AG09309 (cell line): ENCODE results near the gene ANKFY1.
A peak's percentile ranks its signal among the peaks of the same experiment; 100 is the strongest.

Experiments used
- DNase-seq: peaks from one replicate; pipeline ENCODE4 v3.0.0-alpha.2; 2010; ENCODE audit warnings: low read depth
- H3K4me3 ChIP-seq: 2 replicates; pipeline ENCODE4 v1.5.1; 2011; ENCODE audit warnings: mild to moderate bottlenecking, low read depth, low read length, moderate library complexity; ENCODE audit not compliant: control insufficient read depth
- CTCF ChIP-seq: IDR thresholded peaks from 2 replicates; pipeline ENCODE4 v1.5.1; 2011; ENCODE audit warnings: mild to moderate bottlenecking, low read depth, low read length, inconsistent platforms; ENCODE audit not compliant: insufficient read depth, control insufficient read depth; ENCODE audit errors: missing control alignments

Gene ANKFY1

GRCh38 chr17:4263282-4264215, at the start of gene ANKFY1:
ANKFY1 (minus strand) TSS chr17:4263979; CDS start chr17:4263941, 38 bp downstream.
- H3K4me3 ChIP-seq, result peak within 1 kb of the TSS; percentile 87
- DNase-seq, result peak; percentile 53
- peak; percentile 20 for TF ChIP-seq CTCF

- no peak overlapping the region for H3K4me3 ChIP-seq
- TF ChIP-seq CTCF, result no peak
- no peak for DNase-seq
Measured at GRCh38 chr17:4310354-4311060, 46.7 kb upstream of the ANKFY1 start.

GRCh38 chr17:4309897-4310296, 46.1 kb upstream of the ANKFY1 start:
- DNase-seq, result no peak
- TF ChIP-seq CTCF, result no peak
- H3K4me3 ChIP-seq, result no peak overlapping the region

GRCh38 chr17:4307179-4307930, 43.6 kb upstream of the ANKFY1 start:
- TF ChIP-seq CTCF, result no peak
- no peak for DNase-seq
- no peak overlapping the region for H3K4me3 ChIP-seq

- no peak for DNase-seq
- TF ChIP-seq CTCF, result no peak
- H3K4me3 ChIP-seq, result no peak overlapping the region
Measured at GRCh38 chr17:4305224-4305623, 41.4 kb upstream of the ANKFY1 start.

- DNase-seq, result peak; percentile 3
- no peak overlapping the region for H3K4me3 ChIP-seq
- peak; percentile 66 for TF ChIP-seq CTCF
Measured at GRCh38 chr17:4304417-4305027, 40.7 kb upstream of the ANKFY1 start.
